GM12878 (cell line): Measurements from ENCODE around the gene SGF29.
"Not testable (repeated sequence)": the region's sequence is repeated elsewhere in the genome, so short reads cannot be mapped to it uniquely, and the experiment has no call there.

Experiments
- IKZF2 ChIP-seq, 2 experiments: fragments of 450-650 bp; IDR thresholded peaks; 2 replicates each; pipeline ENCODE4 v1.6.1; 2017; ENCODE audit warnings: mild to moderate bottlenecking in 2 of 2, moderate library complexity in 2 of 2
- TF ChIP-seq, protein P1 (sequence below), 3 experiments: IDR thresholded peaks in 2 of 3; conservative IDR thresholded peaks in 1 of 3; 2 replicates each; pipeline ENCODE4 v1.5.1; 2011; ENCODE audit warnings: low read depth in 3 of 3, low read length in 3 of 3, mild to moderate bottlenecking in 3 of 3, control low read depth in 2 of 3, moderate library complexity in 2 of 3, inconsistent platforms in 1 of 3, mixed read lengths in 1 of 3; ENCODE audit not compliant: control insufficient read depth in 2 of 3, insufficient read depth in 1 of 3; ENCODE audit errors: extremely low read depth in 1 of 3

DNA sequence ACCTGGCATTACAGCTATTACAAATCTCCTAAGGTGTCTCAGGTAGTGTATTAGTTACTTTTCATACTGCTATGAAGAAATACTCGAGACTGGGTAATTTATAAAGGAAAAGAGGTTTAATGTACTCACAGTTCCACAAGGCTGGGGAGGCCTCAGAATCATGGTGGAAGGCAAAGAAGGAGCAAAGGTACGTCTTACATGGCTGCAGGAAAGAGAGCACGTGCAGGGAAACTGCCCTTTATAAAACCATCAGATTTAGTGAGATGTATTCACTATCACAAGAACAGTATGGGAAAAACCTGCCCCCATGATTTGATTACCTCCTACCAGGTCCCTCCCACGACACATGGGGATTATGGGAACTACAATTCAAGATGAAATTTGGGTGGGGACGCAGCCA lies 77.2 kb downstream of the SGF29 start:
- TF ChIP-seq, protein P1, sequence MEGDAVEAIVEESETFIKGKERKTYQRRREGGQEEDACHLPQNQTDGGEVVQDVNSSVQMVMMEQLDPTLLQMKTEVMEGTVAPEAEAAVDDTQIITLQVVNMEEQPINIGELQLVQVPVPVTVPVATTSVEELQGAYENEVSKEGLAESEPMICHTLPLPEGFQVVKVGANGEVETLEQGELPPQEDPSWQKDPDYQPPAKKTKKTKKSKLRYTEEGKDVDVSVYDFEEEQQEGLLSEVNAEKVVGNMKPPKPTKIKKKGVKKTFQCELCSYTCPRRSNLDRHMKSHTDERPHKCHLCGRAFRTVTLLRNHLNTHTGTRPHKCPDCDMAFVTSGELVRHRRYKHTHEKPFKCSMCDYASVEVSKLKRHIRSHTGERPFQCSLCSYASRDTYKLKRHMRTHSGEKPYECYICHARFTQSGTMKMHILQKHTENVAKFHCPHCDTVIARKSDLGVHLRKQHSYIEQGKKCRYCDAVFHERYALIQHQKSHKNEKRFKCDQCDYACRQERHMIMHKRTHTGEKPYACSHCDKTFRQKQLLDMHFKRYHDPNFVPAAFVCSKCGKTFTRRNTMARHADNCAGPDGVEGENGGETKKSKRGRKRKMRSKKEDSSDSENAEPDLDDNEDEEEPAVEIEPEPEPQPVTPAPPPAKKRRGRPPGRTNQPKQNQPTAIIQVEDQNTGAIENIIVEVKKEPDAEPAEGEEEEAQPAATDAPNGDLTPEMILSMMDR (IDR thresholded peaks at IDR 0.05 in 2 of 3, conservative IDR thresholded peaks at IDR 0.05 in 1 of 3; ENCODE audit: control insufficient read depth in 2 of 3, extremely low read depth in 1 of 3, insufficient read depth in 1 of 3, low read depth in 3 of 3, low read length in 3 of 3): not testable (repeated sequence)
- not testable (repeated sequence) for TF ChIP-seq IKZF2 (IDR thresholded peaks at IDR 0.05)
